ENCODE data around the gene EXOC6B.

Gene EXOC6B

DNA sequence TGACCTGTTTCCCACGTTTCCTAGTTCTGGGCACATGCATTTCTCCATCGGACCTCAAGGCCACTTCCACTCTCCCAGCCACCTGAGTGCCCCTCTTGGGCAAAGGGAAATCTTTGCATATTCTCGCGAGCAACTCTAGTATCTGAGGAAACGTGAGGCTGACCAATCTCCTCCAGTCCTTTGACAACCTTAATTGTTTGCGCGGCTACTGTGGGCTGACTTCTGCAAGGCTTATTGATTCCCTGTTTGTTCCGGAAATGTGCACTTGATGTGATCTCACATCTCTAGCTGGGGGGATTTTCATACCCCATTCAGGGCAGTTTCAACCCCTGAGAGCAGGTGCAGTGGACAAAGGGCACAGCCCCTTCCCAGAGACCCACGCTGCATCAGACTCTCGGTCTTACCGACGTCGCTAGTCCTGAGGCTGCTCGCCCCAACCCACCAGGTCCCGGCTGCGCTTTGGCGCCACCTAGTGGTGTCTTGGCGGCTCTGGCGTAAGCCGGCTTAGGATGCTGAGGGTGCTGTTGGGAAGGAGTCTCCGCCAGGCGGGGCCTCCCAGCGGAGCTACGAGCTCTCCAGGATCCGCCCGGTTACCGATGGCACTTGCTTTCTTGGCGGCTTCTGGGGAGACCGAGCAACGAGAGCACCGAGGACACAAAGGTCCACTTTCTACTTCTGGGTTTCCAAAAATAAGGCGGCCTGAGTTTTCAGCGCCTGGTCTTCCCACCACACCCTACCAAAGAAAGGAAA is 36.6 kb upstream of the EXOC6B start:
- no peak overlapping the region for H3K4me3 ChIP-seq (replicated peaks; ENCODE audit: low read depth, low read length)
- TF ChIP-seq, protein P1, sequence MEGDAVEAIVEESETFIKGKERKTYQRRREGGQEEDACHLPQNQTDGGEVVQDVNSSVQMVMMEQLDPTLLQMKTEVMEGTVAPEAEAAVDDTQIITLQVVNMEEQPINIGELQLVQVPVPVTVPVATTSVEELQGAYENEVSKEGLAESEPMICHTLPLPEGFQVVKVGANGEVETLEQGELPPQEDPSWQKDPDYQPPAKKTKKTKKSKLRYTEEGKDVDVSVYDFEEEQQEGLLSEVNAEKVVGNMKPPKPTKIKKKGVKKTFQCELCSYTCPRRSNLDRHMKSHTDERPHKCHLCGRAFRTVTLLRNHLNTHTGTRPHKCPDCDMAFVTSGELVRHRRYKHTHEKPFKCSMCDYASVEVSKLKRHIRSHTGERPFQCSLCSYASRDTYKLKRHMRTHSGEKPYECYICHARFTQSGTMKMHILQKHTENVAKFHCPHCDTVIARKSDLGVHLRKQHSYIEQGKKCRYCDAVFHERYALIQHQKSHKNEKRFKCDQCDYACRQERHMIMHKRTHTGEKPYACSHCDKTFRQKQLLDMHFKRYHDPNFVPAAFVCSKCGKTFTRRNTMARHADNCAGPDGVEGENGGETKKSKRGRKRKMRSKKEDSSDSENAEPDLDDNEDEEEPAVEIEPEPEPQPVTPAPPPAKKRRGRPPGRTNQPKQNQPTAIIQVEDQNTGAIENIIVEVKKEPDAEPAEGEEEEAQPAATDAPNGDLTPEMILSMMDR (IDR thresholded peaks at IDR 0.05; ENCODE audit: insufficient read depth, low read length, poor library complexity, severe bottlenecking), result peak; percentile 100
- no peaks in the 10 kb centered on the region; the same call in 1 of the 2 replicates for H3K27me3 ChIP-seq (replicated peaks; ENCODE audit: control insufficient read depth, insufficient read depth, low read length)
- peak; percentile 85 for DNase-seq (ENCODE audit: extremely low read depth, insufficient read length)
- H3K36me3 ChIP-seq (ENCODE audit: control insufficient read depth, insufficient read depth, low read length), result no peaks in the 10 kb centered on the region

DNA sequence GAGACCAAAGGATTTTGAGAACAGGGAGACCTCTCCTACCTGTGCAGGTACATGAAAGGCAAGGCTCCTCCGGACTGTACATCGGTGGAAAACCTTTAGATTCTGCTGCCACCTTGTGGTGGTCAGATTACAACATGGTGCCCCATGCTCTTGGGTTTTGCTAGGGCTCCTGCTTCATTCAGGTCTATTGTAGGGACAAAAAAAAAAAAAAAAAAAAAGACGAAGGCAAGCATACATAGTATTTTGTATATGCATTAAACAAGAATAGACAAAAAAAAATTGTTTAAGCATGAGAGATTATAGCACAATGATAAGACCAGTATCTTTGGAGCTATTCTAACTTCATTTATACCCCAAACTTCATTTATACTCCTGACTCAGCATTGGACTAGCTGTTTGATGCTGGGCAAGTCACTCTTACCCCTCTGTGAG is 34.0 kb upstream of the EXOC6B start:
- H3K27me3 ChIP-seq (replicated peaks; ENCODE audit: control insufficient read depth, insufficient read depth, low read length), result no peaks in the 10 kb centered on the region; the same call in 1 of the 2 replicates
- no peaks in the 10 kb centered on the region for H3K36me3 ChIP-seq (ENCODE audit: control insufficient read depth, insufficient read depth, low read length)
- peak; percentile 10 for DNase-seq (ENCODE audit: extremely low read depth, insufficient read length)
- TF ChIP-seq, protein P1 (IDR thresholded peaks at IDR 0.05; ENCODE audit: insufficient read depth, low read length, poor library complexity, severe bottlenecking), result peak; percentile 72
- no peak overlapping the region for H3K4me3 ChIP-seq (replicated peaks; ENCODE audit: low read depth, low read length)

GRCh38 chr2:72851333-72851732 is 25.5 kb upstream of the EXOC6B start:
- no peaks in the 10 kb centered on the region for H3K36me3 ChIP-seq (ENCODE audit: control insufficient read depth, insufficient read depth, low read length)
- no peak overlapping the region for H3K4me3 ChIP-seq (replicated peaks; ENCODE audit: low read depth, low read length)
- TF ChIP-seq, protein P1 (IDR thresholded peaks at IDR 0.05; ENCODE audit: insufficient read depth, low read length, poor library complexity, severe bottlenecking), result no peak
- H3K27me3 ChIP-seq (replicated peaks; ENCODE audit: control insufficient read depth, insufficient read depth, low read length), result no peaks in the 10 kb centered on the region
- DNase-seq (ENCODE audit: extremely low read depth, insufficient read length), result no peak

- Histone ChIP-seq H3K36me3 (ENCODE audit: control insufficient read depth, insufficient read depth, low read length) (no peaks in the 10 kb centered on the region), H3K4me3 (replicated peaks; ENCODE audit: low read depth, low read length) (no peak overlapping the region), H3K27me3 (replicated peaks; ENCODE audit: control insufficient read depth, insufficient read depth, low read length) (no peaks in the 10 kb centered on the region)
- TF ChIP-seq, protein P1 (IDR thresholded peaks at IDR 0.05; ENCODE audit: insufficient read depth, low read length, poor library complexity, severe bottlenecking), result no peak
- no peak for DNase-seq (ENCODE audit: extremely low read depth, insufficient read length)
These were observed 23.3 kb upstream of the EXOC6B start for GRCh38 chr2:72849138-72849462.

GRCh38 chr2:72848436-72849137 is 22.8 kb upstream of the EXOC6B start:
- TF ChIP-seq, protein P1 (IDR thresholded peaks at IDR 0.05; ENCODE audit: insufficient read depth, low read length, poor library complexity, severe bottlenecking), result no peak
- Histone ChIP-seq H3K27me3 (replicated peaks; ENCODE audit: control insufficient read depth, insufficient read depth, low read length) (no peaks in the 10 kb centered on the region), H3K4me3 (replicated peaks; ENCODE audit: low read depth, low read length) (no peak overlapping the region), H3K36me3 (ENCODE audit: control insufficient read depth, insufficient read depth, low read length) (no peaks in the 10 kb centered on the region)
- DNase-seq (ENCODE audit: extremely low read depth, insufficient read length), result no peak
